ENCODE results near the gene SHISA9.

Gene SHISA9

GRCh38 chr16:13081825-13082331, 180.5 kb downstream of the SHISA9 start:
- DNase-seq: no peak

GRCh38 chr16:13083681-13084080, 182.3 kb downstream of the SHISA9 start:
- no peak for DNase-seq

GRCh38 chr16:13084331-13084730, 182.9 kb downstream of the SHISA9 start:
- no peak for DNase-seq

GRCh38 chr16:13093661-13094060, 192.3 kb downstream of the SHISA9 start:
- DNase-seq: no peak

- DNase-seq: no peak
These were observed 193.7 kb downstream of the SHISA9 start for GRCh38 chr16:13095061-13095460.

- DNase-seq: no peak
These were observed 197.1 kb downstream of the SHISA9 start for GRCh38 chr16:13098536-13098935.

GRCh38 chr16:13099822-13100221, 198.4 kb downstream of the SHISA9 start:
- DNase-seq: no peak

GRCh38 chr16:13100970-13101369, 199.6 kb downstream of the SHISA9 start:
- no peak for DNase-seq

GRCh38 chr16:13101828-13102227, 200.4 kb downstream of the SHISA9 start:
- no peak for DNase-seq

- no peak for DNase-seq
These were observed 201.0 kb downstream of the SHISA9 start for GRCh38 chr16:13102401-13102800.

GRCh38 chr16:13103831-13104530, 202.6 kb downstream of the SHISA9 start:
- no peak for DNase-seq

- no peak for DNase-seq
These were observed 203.4 kb downstream of the SHISA9 start for GRCh38 chr16:13104772-13105171.

- no peak for DNase-seq
These were observed 204.0 kb downstream of the SHISA9 start for GRCh38 chr16:13105427-13105826.

- DNase-seq: no peak
These were observed 205.1 kb downstream of the SHISA9 start for GRCh38 chr16:13106464-13106863.

GRCh38 chr16:13108126-13108525, 206.7 kb downstream of the SHISA9 start:
- DNase-seq: no peak

GRCh38 chr16:13109171-13109570, 207.8 kb downstream of the SHISA9 start:
- no peak for DNase-seq

- no peak for DNase-seq
These were observed 208.9 kb downstream of the SHISA9 start for GRCh38 chr16:13110124-13110796.

- no peak for DNase-seq
These were observed 210.3 kb downstream of the SHISA9 start for GRCh38 chr16:13111747-13112146.

GRCh38 chr16:13113741-13114140, 212.3 kb downstream of the SHISA9 start:
- no peak for DNase-seq

- DNase-seq: no peak
These were observed 216.7 kb downstream of the SHISA9 start for GRCh38 chr16:13118091-13118490.

GRCh38 chr16:13120091-13120490, 218.7 kb downstream of the SHISA9 start:
- no peak for DNase-seq

- DNase-seq: no peak
These were observed 219.2 kb downstream of the SHISA9 start for GRCh38 chr16:13120557-13120956.

GRCh38 chr16:13123991-13124390, 222.6 kb downstream of the SHISA9 start:
- no peak for DNase-seq

- DNase-seq: no peak
These were observed 225.7 kb downstream of the SHISA9 start for GRCh38 chr16:13127144-13127543.

GRCh38 chr16:13130586-13130985, 229.2 kb downstream of the SHISA9 start:
- DNase-seq: no peak

Measured in activated naive CD4-positive, alpha-beta T cell (primary cell).